VCaP (cell line): ENCODE results near the gene WFDC10B.
"Not testable (repeated sequence)": the region's sequence is repeated elsewhere in the genome, so short reads cannot be mapped to it uniquely, and the experiment has no call there.

ENCODE experiments used
- H3K27ac ChIP-seq: fragments of 450-650 bp; 2 replicates; pipeline ENCODE4 v1.5.1; 2017
- CTCF ChIP-seq: fragments of 450-650 bp; conservative IDR thresholded peaks from 2 replicates; pipeline ENCODE4 v1.5.1; 2017; ENCODE audit warnings: mild to moderate bottlenecking, moderate library complexity

Gene WFDC10B

GRCh38 chr20:45685896-45686295 is 18.9 kb downstream of the WFDC10B start:
- TF ChIP-seq CTCF, result no peak; the same call in 1 of the 2 replicates
- no peak overlapping the region for H3K27ac ChIP-seq

GRCh38 chr20:45679650-45680049 is 25.2 kb downstream of the WFDC10B start:
- no peak overlapping the region for H3K27ac ChIP-seq
- no peak for TF ChIP-seq CTCF

GRCh38 chr20:45672765-45673164 is 32.1 kb downstream of the WFDC10B start:
- no peak for TF ChIP-seq CTCF

GRCh38 chr20:45670139-45670538 is 34.7 kb downstream of the WFDC10B start, which contains the start of gene WFDC11:
Gene WFDC11 (minus strand): TSS chr20:45670239. CDS start chr20:45650600, 19,639 bp downstream.
- H3K27ac ChIP-seq, result no peak within 1 kb of the TSS
- TF ChIP-seq CTCF, result no peak

More at GRCh38 chr20:45672765-45673164, 32.1 kb downstream of the WFDC10B start:
- H3K27ac ChIP-seq, result no peak overlapping the region

GRCh38 chr20:45657038-45657437 is 47.8 kb downstream of the WFDC10B start:
- not testable (repeated sequence) for H3K27ac ChIP-seq

- H3K27ac ChIP-seq, result not testable (repeated sequence)
Observed at GRCh38 chr20:45651726-45652125, 53.1 kb downstream of the WFDC10B start.

- TF ChIP-seq CTCF, result no peak
- H3K27ac ChIP-seq, result no peak overlapping the region
Observed at GRCh38 chr20:45649312-45649863, 55.4 kb downstream of the WFDC10B start.

GRCh38 chr20:45647441-45648050 is 57.3 kb downstream of the WFDC10B start:
- TF ChIP-seq CTCF, result no peak
- no peak overlapping the region for H3K27ac ChIP-seq

- H3K27ac ChIP-seq, result no peak overlapping the region
- no peak for TF ChIP-seq CTCF
Observed at GRCh38 chr20:45646875-45647274, 57.9 kb downstream of the WFDC10B start.

GRCh38 chr20:45645869-45646268 is 59.0 kb downstream of the WFDC10B start:
- not testable (repeated sequence) for H3K27ac ChIP-seq

GRCh38 chr20:45641076-45641475 is 63.7 kb downstream of the WFDC10B start:
- H3K27ac ChIP-seq, result not testable (repeated sequence)
